Measurements from ENCODE around the gene ARPC1A.
"Not testable (repeated sequence)": the region's sequence is repeated elsewhere in the genome, so short reads cannot be mapped to it uniquely, and the experiment has no call there.

ARPC1A gene

GRCh38 chr7:99340659-99341058 lies 15.0 kb downstream of the ARPC1A start:
- no peak overlapping the region for H4K91ac ChIP-seq (ENCODE audit: low read depth, low read length, poor library complexity)
- no peak overlapping the region for H2BK5ac ChIP-seq (ENCODE audit: low read length)
- WGBS, 2 donors (ENCODE audit: extremely low coverage in 2 of 2, insufficient read length in 2 of 2, insufficient replicate concordance in 1 of 2), result no CpG with 5 or more reads among the region's 3 CpGs

GRCh38 chr7:99344061-99344647 lies 18.5 kb downstream of the ARPC1A start:
- no peak overlapping the region for H2BK15ac ChIP-seq (ENCODE audit: low read length)
- no peak overlapping the region for H2AK5ac ChIP-seq (ENCODE audit: low read depth, low read length)
- no peak overlapping the region for H2AFZ ChIP-seq (ENCODE audit: low read length)
- peaks cover 20 to 93% of the 10 kb centered on the region in 2 donors for H3K36me3 ChIP-seq (replicated peaks in 1 of 2; ENCODE audit: control insufficient read depth in 2 of 2, insufficient read depth in 2 of 2, low read length in 2 of 2)
- H3K79me1 ChIP-seq (ENCODE audit: low read depth, low read length), result peaks cover 1% of the 10 kb centered on the region
- no peak overlapping the region for H3K14ac ChIP-seq (ENCODE audit: low read length)
- no peaks in the 10 kb centered on the region for H3K4me1 ChIP-seq (ENCODE audit: control insufficient read depth in 2 of 2, insufficient read depth in 1 of 2, low read depth in 1 of 2, low read length in 2 of 2)
- H3K9me3 ChIP-seq (replicated peaks in 1 of 2; ENCODE audit: control insufficient read depth in 2 of 2, insufficient read depth in 1 of 2, low read depth in 1 of 2, low read length in 2 of 2), result no peaks in the 10 kb centered on the region
- no peak overlapping the region for H4K91ac ChIP-seq (ENCODE audit: low read depth, low read length, poor library complexity)
- no peak overlapping the region for H3K4me2 ChIP-seq (ENCODE audit: insufficient read depth, low read length, poor library complexity, severe bottlenecking)
- H2BK12ac ChIP-seq (ENCODE audit: low read length), result no peak overlapping the region
- H3K27me3 ChIP-seq (ENCODE audit: control insufficient read depth in 3 of 3, insufficient read depth in 3 of 3, low read depth in 1 of 3, low read length in 3 of 3), result no peaks in the 10 kb centered on the region
- H3K4ac ChIP-seq (ENCODE audit: low read length), result no peak overlapping the region
- H3K18ac ChIP-seq (ENCODE audit: low read length), result no peak overlapping the region
- H2BK5ac ChIP-seq (ENCODE audit: low read length), result no peak overlapping the region
- no peak overlapping the region for H3K23ac ChIP-seq (ENCODE audit: low read depth, low read length, poor library complexity)
- WGBS, 2 donors (ENCODE audit: extremely low coverage in 2 of 2, insufficient read length in 2 of 2, insufficient replicate concordance in 1 of 2), result no CpG with 5 or more reads among the region's 13 CpGs
- H3K4me3 ChIP-seq (ENCODE audit: low read length in 2 of 2), result no peak overlapping the region
- H3K9ac ChIP-seq (ENCODE audit: low read depth, low read length, poor library complexity), result no peak overlapping the region
- no peak overlapping the region for H4K8ac ChIP-seq (ENCODE audit: low read depth, low read length)
- DNase-seq (ENCODE audit: low spot score), result no peak
- no peak overlapping the region for H3K27ac ChIP-seq (replicated peaks; ENCODE audit: low read length)
- H2BK120ac ChIP-seq (ENCODE audit: low read depth, low read length), result no peak overlapping the region

More at GRCh38 chr7:99340659-99341058, 15.0 kb downstream of the ARPC1A start:
- H2AK5ac ChIP-seq (ENCODE audit: low read depth, low read length), result no peak overlapping the region
- no peak overlapping the region for H3K9ac ChIP-seq (ENCODE audit: low read depth, low read length, poor library complexity)
- H3K4me1 ChIP-seq (ENCODE audit: control insufficient read depth in 2 of 2, insufficient read depth in 1 of 2, low read depth in 1 of 2, low read length in 2 of 2), result no peaks in the 10 kb centered on the region
- no peak overlapping the region for H2AFZ ChIP-seq (ENCODE audit: low read length)
- H3K79me1 ChIP-seq (ENCODE audit: low read depth, low read length), result peaks cover 2% of the 10 kb centered on the region
- H3K36me3 ChIP-seq (replicated peaks in 1 of 2; ENCODE audit: control insufficient read depth in 2 of 2, insufficient read depth in 2 of 2, low read length in 2 of 2), result peaks cover 19 to 93% of the 10 kb centered on the region in 2 donors
- no peak overlapping the region for H3K4ac ChIP-seq (ENCODE audit: low read length)
- no peaks in the 10 kb centered on the region for H3K9me3 ChIP-seq (replicated peaks in 1 of 2; ENCODE audit: control insufficient read depth in 2 of 2, insufficient read depth in 1 of 2, low read depth in 1 of 2, low read length in 2 of 2)
- H2BK15ac ChIP-seq (ENCODE audit: low read length), result no peak overlapping the region
- no peak overlapping the region for H3K4me3 ChIP-seq (ENCODE audit: low read length in 2 of 2)
- no peak overlapping the region for H2BK12ac ChIP-seq (ENCODE audit: low read length)
- no peak overlapping the region for H3K23ac ChIP-seq (ENCODE audit: low read depth, low read length, poor library complexity)
- H3K14ac ChIP-seq (ENCODE audit: low read length), result no peak overlapping the region
- H3K18ac ChIP-seq (ENCODE audit: low read length), result no peak overlapping the region
- H2BK120ac ChIP-seq (ENCODE audit: low read depth, low read length), result no peak overlapping the region
- no peak overlapping the region for H4K8ac ChIP-seq (ENCODE audit: low read depth, low read length)
- no peak overlapping the region for H3K4me2 ChIP-seq (ENCODE audit: insufficient read depth, low read length, poor library complexity, severe bottlenecking)
- DNase-seq (ENCODE audit: low spot score), result no peak
- no peak overlapping the region for H3K27ac ChIP-seq (replicated peaks; ENCODE audit: low read length)
- no peaks in the 10 kb centered on the region for H3K27me3 ChIP-seq (ENCODE audit: control insufficient read depth in 3 of 3, insufficient read depth in 3 of 3, low read depth in 1 of 3, low read length in 3 of 3)

- not testable (repeated sequence) for H3K23ac ChIP-seq (ENCODE audit: low read depth, low read length, poor library complexity); H3K9me3 ChIP-seq (replicated peaks in 1 of 2; ENCODE audit: control insufficient read depth in 2 of 2, insufficient read depth in 1 of 2, low read depth in 1 of 2, low read length in 2 of 2); H3K27ac ChIP-seq (replicated peaks; ENCODE audit: low read length); H2BK5ac ChIP-seq (ENCODE audit: low read length); H3K4ac ChIP-seq (ENCODE audit: low read length); H3K4me1 ChIP-seq (ENCODE audit: control insufficient read depth in 2 of 2, insufficient read depth in 1 of 2, low read depth in 1 of 2, low read length in 2 of 2); H3K27me3 ChIP-seq (ENCODE audit: control insufficient read depth in 3 of 3, insufficient read depth in 3 of 3, low read depth in 1 of 3, low read length in 3 of 3); H3K4me2 ChIP-seq (ENCODE audit: insufficient read depth, low read length, poor library complexity, severe bottlenecking); H3K9ac ChIP-seq (ENCODE audit: low read depth, low read length, poor library complexity); H4K91ac ChIP-seq (ENCODE audit: low read depth, low read length, poor library complexity); H2BK12ac ChIP-seq (ENCODE audit: low read length); H2AFZ ChIP-seq (ENCODE audit: low read length); H2AK5ac ChIP-seq (ENCODE audit: low read depth, low read length); DNase-seq (ENCODE audit: low spot score); H3K18ac ChIP-seq (ENCODE audit: low read length); H4K8ac ChIP-seq (ENCODE audit: low read depth, low read length); H2BK120ac ChIP-seq (ENCODE audit: low read depth, low read length); H3K4me3 ChIP-seq (ENCODE audit: low read length in 2 of 2); H3K79me1 ChIP-seq (ENCODE audit: low read depth, low read length); H3K14ac ChIP-seq (ENCODE audit: low read length); H2BK15ac ChIP-seq (ENCODE audit: low read length)
- no CpG with 5 or more reads among the region's 3 CpGs for WGBS, 2 donors (ENCODE audit: extremely low coverage in 2 of 2, insufficient read length in 2 of 2, insufficient replicate concordance in 1 of 2)
- peaks cover 21 to 86% of the 10 kb centered on the region in 2 donors for H3K36me3 ChIP-seq (replicated peaks in 1 of 2; ENCODE audit: control insufficient read depth in 2 of 2, insufficient read depth in 2 of 2, low read length in 2 of 2)
These were observed 24.9 kb downstream of the ARPC1A start for GRCh38 chr7:99350641-99351040.

DNA sequence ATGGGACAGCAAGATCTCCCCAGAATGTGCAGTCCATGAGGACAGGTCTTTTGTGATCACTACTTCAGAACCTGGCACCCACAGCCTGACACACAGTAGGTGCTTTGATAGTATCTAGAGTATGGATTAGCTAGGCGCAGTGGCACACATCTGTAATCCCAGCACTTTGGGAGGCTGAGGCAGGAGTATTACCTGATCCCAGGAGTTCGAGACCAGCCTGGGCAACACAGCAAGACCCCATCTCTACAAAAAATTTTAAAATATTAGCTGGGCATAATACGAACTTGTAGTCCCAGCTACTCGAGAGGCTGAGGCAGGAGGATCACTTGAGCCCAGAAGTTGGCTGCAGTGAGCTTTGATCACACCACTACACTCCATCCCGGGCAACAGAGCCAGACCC lies 26.5 kb downstream of the ARPC1A start:
- H2AK5ac ChIP-seq (ENCODE audit: low read depth, low read length), result no peak overlapping the region
- H3K9me3 ChIP-seq (replicated peaks in 1 of 2; ENCODE audit: control insufficient read depth in 2 of 2, insufficient read depth in 1 of 2, low read depth in 1 of 2, low read length in 2 of 2), result no peaks in the 10 kb centered on the region
- H3K23ac ChIP-seq (ENCODE audit: low read depth, low read length, poor library complexity), result no peak overlapping the region
- H3K27ac ChIP-seq (replicated peaks; ENCODE audit: low read length), result no peak overlapping the region
- no peak overlapping the region for H2AFZ ChIP-seq (ENCODE audit: low read length)
- no peak overlapping the region for H4K91ac ChIP-seq (ENCODE audit: low read depth, low read length, poor library complexity)
- H3K14ac ChIP-seq (ENCODE audit: low read length), result no peak overlapping the region
- H3K36me3 ChIP-seq (replicated peaks in 1 of 2; ENCODE audit: control insufficient read depth in 2 of 2, insufficient read depth in 2 of 2, low read length in 2 of 2), result peaks cover 21 to 82% of the 10 kb centered on the region in 2 donors
- H2BK15ac ChIP-seq (ENCODE audit: low read length), result no peak overlapping the region
- H2BK5ac ChIP-seq (ENCODE audit: low read length), result no peak overlapping the region
- no peaks in the 10 kb centered on the region for H3K79me1 ChIP-seq (ENCODE audit: low read depth, low read length)
- H3K9ac ChIP-seq (ENCODE audit: low read depth, low read length, poor library complexity), result no peak overlapping the region
- H4K8ac ChIP-seq (ENCODE audit: low read depth, low read length), result no peak overlapping the region
- no peaks in the 10 kb centered on the region for H3K27me3 ChIP-seq (ENCODE audit: control insufficient read depth in 3 of 3, insufficient read depth in 3 of 3, low read depth in 1 of 3, low read length in 3 of 3)
- H2BK12ac ChIP-seq (ENCODE audit: low read length), result no peak overlapping the region
- no peak overlapping the region for H2BK120ac ChIP-seq (ENCODE audit: low read depth, low read length)
- H3K4me2 ChIP-seq (ENCODE audit: insufficient read depth, low read length, poor library complexity, severe bottlenecking), result no peak overlapping the region
- no peak for DNase-seq (ENCODE audit: low spot score)
- no peak overlapping the region for H3K18ac ChIP-seq (ENCODE audit: low read length)
- WGBS, 2 donors (ENCODE audit: extremely low coverage in 2 of 2, insufficient read length in 2 of 2, insufficient replicate concordance in 1 of 2), result no CpG with 5 or more reads among the region's 5 CpGs
- H3K4me3 ChIP-seq (ENCODE audit: low read length in 2 of 2), result no peak overlapping the region
- H3K4ac ChIP-seq (ENCODE audit: low read length), result no peak overlapping the region
- no peaks in the 10 kb centered on the region for H3K4me1 ChIP-seq (ENCODE audit: control insufficient read depth in 2 of 2, insufficient read depth in 1 of 2, low read depth in 1 of 2, low read length in 2 of 2)
